ENCODE results near the gene ANKRD29.
A peak's percentile ranks its signal among the peaks of the same experiment; 100 is the strongest.

ANKRD29 gene

GRCh38 chr18:23588836-23589560 lies 73.7 kb downstream of the ANKRD29 start:
- no peak for TF ChIP-seq TAF1 (IDR thresholded peaks at IDR 0.05; ENCODE audit: borderline replicate concordance, insufficient read depth, low read length)
- TF ChIP-seq FOXP2 (optimal IDR thresholded peaks at IDR 0.05; ENCODE audit: borderline replicate concordance, extremely low read depth, extremely low read length, insufficient read depth) = no peak
- TF ChIP-seq POLR2AphosphoS5 (IDR thresholded peaks at IDR 0.05; ENCODE audit: low read depth, low read length) = no peak
- TF ChIP-seq REST (IDR thresholded peaks at IDR 0.05; ENCODE audit: insufficient read depth in 1 of 2, low read depth in 2 of 2, low read length in 2 of 2) = no peak
- no peak for TF ChIP-seq SIN3A (IDR thresholded peaks at IDR 0.05; ENCODE audit: borderline replicate concordance, insufficient read depth, low read length)

GRCh38 chr18:23587220-23587642 lies 75.5 kb downstream of the ANKRD29 start:
- TF ChIP-seq POLR2AphosphoS5 (IDR thresholded peaks at IDR 0.05; ENCODE audit: low read depth, low read length) (no peak), FOXP2 (optimal IDR thresholded peaks at IDR 0.05; ENCODE audit: borderline replicate concordance, extremely low read depth, extremely low read length, insufficient read depth) (no peak), TAF1 (IDR thresholded peaks at IDR 0.05; ENCODE audit: borderline replicate concordance, insufficient read depth, low read length) (no peak)

- TF ChIP-seq REST (IDR thresholded peaks at IDR 0.05; ENCODE audit: insufficient read depth in 1 of 2, low read depth in 2 of 2, low read length in 2 of 2) (peak; percentile 60 to 75; a peak in 3 of 4 replicates), TAF1 (IDR thresholded peaks at IDR 0.05; ENCODE audit: borderline replicate concordance, insufficient read depth, low read length) (peak; percentile 79; the same call in 1 of the 2 replicates), POLR2AphosphoS5 (IDR thresholded peaks at IDR 0.05; ENCODE audit: low read depth, low read length) (peak; percentile 92), FOXP2 (optimal IDR thresholded peaks at IDR 0.05; ENCODE audit: borderline replicate concordance, extremely low read depth, extremely low read length, insufficient read depth) (peak; percentile 47), SIN3A (IDR thresholded peaks at IDR 0.05; ENCODE audit: borderline replicate concordance, insufficient read depth, low read length) (no peak)
These were observed 76.2 kb downstream of the ANKRD29 start, which contains the start of gene NPC1 for GRCh38 chr18:23586249-23587196. NPC1 (minus strand) TSS chr18:23586506; CDS start chr18:23586343, 163 bp downstream.

GRCh38 chr18:23585897-23586248 lies 76.8 kb downstream of the ANKRD29 start:
- TF ChIP-seq TAF1 (IDR thresholded peaks at IDR 0.05; ENCODE audit: borderline replicate concordance, insufficient read depth, low read length) = no peak
- TF ChIP-seq POLR2AphosphoS5 (IDR thresholded peaks at IDR 0.05; ENCODE audit: low read depth, low read length) = no peak
- no peak for TF ChIP-seq REST (IDR thresholded peaks at IDR 0.05; ENCODE audit: insufficient read depth in 1 of 2, low read depth in 2 of 2, low read length in 2 of 2)
- no peak for TF ChIP-seq SIN3A (IDR thresholded peaks at IDR 0.05; ENCODE audit: borderline replicate concordance, insufficient read depth, low read length)

GRCh38 chr18:23585007-23585871 lies 77.5 kb downstream of the ANKRD29 start:
- TF ChIP-seq FOXP2 (optimal IDR thresholded peaks at IDR 0.05; ENCODE audit: borderline replicate concordance, extremely low read depth, extremely low read length, insufficient read depth) = no peak
- no peak for TF ChIP-seq SIN3A (IDR thresholded peaks at IDR 0.05; ENCODE audit: borderline replicate concordance, insufficient read depth, low read length)
- no peak for TF ChIP-seq TAF1 (IDR thresholded peaks at IDR 0.05; ENCODE audit: borderline replicate concordance, insufficient read depth, low read length)
- TF ChIP-seq REST (IDR thresholded peaks at IDR 0.05; ENCODE audit: insufficient read depth in 1 of 2, low read depth in 2 of 2, low read length in 2 of 2) = no peak
- no peak for TF ChIP-seq POLR2AphosphoS5 (IDR thresholded peaks at IDR 0.05; ENCODE audit: low read depth, low read length)
